ENCODE results near the gene GJA4. TPM values are rescaled to one million over a fixed set of nuclear protein-coding genes. Genes with fewer than 3 reads are reported as not detected.

GJA4 gene
- total and polyA plus RNA-seq, 8 donors: 21.1 to 34.7 (median 29.1) TPM

- intact Hi-C loops (cut with DNase I): loop anchor here in 1 of 2 donors (5.0 kb wide), 1 partner anchor 58 kb away; no protein-coding TSS in a partner anchor
- no peak for ATAC-seq
- no peak for TF ChIP-seq CTCF (IDR thresholded peaks at IDR 0.05)
- Histone ChIP-seq H3K4me1 (no peaks in the 10 kb centered on the region), H3K4me3 (peak overlapping the region; percentile 7 to 42), H3K9me3 (no peaks in the 10 kb centered on the region), H3K36me3 (peaks cover 0 to 7% of the 10 kb centered on the region in 2 donors), H3K27me3 (peaks cover 4 to 38% of the 10 kb centered on the region in 2 donors), H3K27ac (no peak overlapping the region)
- DNase-seq: peak in 1 of 4 donors; percentile 47
Measured at GRCh38 chr1:34794790-34795180, 2.0 kb downstream of the GJA4 start.

- H3K36me3 ChIP-seq: peaks cover 0 to 7% of the 10 kb centered on the region in 2 donors
- intact Hi-C loops (cut with DNase I): no loop called here
- peaks cover 4 to 32% of the 10 kb centered on the region in 2 donors for H3K27me3 ChIP-seq
- no peak for DNase-seq
- H3K27ac ChIP-seq: peak overlapping the region in 1 of 2 donors; percentile 18
- H3K4me3 ChIP-seq: peak overlapping the region in 1 of 2 donors; percentile 42
- ATAC-seq: no peak
- H3K9me3 ChIP-seq: no peaks in the 10 kb centered on the region
- no peak for TF ChIP-seq CTCF (IDR thresholded peaks at IDR 0.05)
- H3K4me1 ChIP-seq: no peaks in the 10 kb centered on the region
Measured at GRCh38 chr1:34795916-34796315, 3.1 kb downstream of the GJA4 start.

GRCh38 chr1:34796990-34797389 lies 4.2 kb downstream of the GJA4 start:
- TF ChIP-seq CTCF (IDR thresholded peaks at IDR 0.05): no peak
- intact Hi-C loops (cut with DNase I): no loop called here
- Histone ChIP-seq H3K27ac (no peak overlapping the region), H3K4me3 (peak overlapping the region in 1 of 2 donors; percentile 42), H3K9me3 (no peaks in the 10 kb centered on the region), H3K36me3 (peaks cover 0 to 7% of the 10 kb centered on the region in 2 donors), H3K4me1 (no peaks in the 10 kb centered on the region), H3K27me3 (peaks cover 4 to 22% of the 10 kb centered on the region in 2 donors)
- no peak for DNase-seq
- no peak for ATAC-seq

- H3K4me3 ChIP-seq: no peak overlapping the region
- no peaks in the 10 kb centered on the region for H3K27me3 ChIP-seq
- intact Hi-C loops (cut with DNase I): no loop called here
- no peaks in the 10 kb centered on the region for H3K4me1 ChIP-seq
- H3K9me3 ChIP-seq: no peaks in the 10 kb centered on the region
- ATAC-seq (no peak), DNase-seq (no peak)
- no peak overlapping the region for H3K27ac ChIP-seq
- H3K36me3 ChIP-seq: no peaks in the 10 kb centered on the region
- TF ChIP-seq CTCF (IDR thresholded peaks at IDR 0.05): no peak
Measured at GRCh38 chr1:34800214-34800613, 7.4 kb downstream of the GJA4 start.

- Histone ChIP-seq H3K4me3 (no peak overlapping the region), H3K36me3 (no peaks in the 10 kb centered on the region), H3K27ac (no peak overlapping the region), H3K27me3 (no peaks in the 10 kb centered on the region), H3K4me1 (no peaks in the 10 kb centered on the region), H3K9me3 (no peaks in the 10 kb centered on the region)
- intact Hi-C loops (cut with DNase I): no loop called here
- no peak for TF ChIP-seq CTCF (IDR thresholded peaks at IDR 0.05)
- ATAC-seq: no peak
- no peak for DNase-seq
Measured at GRCh38 chr1:34803770-34804169, 11.0 kb downstream of the GJA4 start.
